Islet of Langerhans (tissue), 1 donor: ENCODE measurements around the gene SLC25A13.

Experiments
- FAIRE-seq: peaks from one replicate; lab custom pipeline; 2011; peaks lifted over from hg19 to GRCh38; lab: Jason Lieb, UNC

SLC25A13 gene

DNA sequence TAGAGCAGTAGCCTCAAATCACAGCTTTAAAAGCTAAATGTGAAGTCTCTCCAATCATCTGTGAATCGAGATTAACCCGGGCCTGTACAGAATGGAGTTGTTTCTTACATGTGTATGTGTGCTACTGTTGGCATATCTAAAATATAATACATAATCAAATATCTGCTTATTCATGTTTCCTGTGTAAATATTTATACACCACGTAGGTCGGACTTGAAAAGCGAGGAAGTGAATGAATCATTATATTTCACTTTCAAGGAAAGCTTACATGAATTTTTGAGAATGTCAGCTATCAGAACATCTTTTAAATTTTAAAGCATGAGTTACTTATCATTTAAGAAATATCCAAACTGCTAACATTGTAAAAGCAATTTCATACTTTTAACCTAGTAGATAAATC is 233.3 kb downstream of the SLC25A13 start:
- FAIRE-seq: no peak

DNA sequence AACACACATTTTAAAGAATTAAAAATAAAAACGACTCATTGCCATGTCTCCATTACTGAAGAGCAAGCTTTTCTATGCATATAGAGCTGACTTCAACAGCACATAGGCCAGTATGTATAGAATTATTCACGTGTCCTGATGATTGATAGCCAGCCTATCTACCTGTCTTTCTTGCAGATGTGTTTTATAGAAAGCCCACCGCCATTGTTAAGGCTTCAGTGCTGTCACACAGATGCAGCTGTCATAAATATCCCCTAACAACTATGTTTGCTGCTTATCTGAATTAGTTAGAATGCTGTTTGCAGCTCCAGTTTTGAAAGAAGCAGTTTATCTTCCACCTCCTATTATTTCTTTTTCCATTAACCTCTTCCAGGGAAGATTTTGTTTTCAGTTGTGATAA is 235.9 kb downstream of the SLC25A13 start:
- FAIRE-seq: no peak

DNA sequence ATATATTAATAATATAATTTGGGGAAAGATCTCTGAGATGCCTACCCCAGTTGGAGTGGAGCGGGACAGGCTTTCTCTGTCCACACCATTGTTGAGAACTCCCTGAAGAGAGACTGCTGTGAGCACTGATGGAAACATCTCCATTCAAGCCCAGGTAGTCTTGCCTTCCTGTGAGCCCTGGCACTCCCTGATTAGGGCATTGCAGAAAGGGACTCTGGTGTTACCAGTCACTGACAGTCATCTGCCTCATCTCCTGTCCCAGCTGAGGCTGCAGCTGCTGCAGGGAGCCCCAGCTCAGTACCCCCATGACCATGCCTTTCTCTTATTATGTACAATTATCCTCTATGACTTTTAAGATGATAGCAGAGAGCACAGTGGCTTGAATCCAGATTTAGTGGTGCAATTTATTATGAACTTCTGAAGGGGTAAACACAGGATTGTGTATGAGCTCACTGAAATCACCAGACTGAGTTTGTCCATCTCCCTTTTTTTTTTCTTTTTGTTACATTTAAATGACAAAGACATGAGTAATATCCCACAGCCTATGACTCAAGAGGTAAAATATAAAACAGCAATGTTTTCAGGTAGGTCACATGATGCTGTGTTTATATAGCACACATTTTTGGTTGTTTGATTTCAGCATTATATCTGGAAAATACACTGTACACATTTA is 236.9 kb downstream of the SLC25A13 start:
- FAIRE-seq: no peak

DNA sequence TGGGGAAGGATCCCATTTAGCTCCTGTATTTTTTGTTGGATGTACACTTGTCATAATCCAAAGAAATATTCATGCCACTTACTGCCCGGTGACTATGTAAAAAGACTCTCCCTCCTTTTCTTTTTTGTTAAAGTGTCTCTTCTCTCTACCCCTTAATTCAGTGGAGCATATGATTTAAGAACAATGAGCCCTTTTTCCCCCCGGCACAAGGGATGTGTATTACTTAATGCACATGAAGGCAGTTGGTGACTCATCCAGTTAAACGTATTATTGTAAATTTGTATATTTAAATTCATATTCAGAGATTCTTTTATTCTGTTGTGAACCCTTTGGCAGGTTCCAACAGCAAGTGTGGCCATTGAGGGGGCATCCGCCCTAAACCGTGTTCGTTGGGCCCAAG is 241.9 kb downstream of the SLC25A13 start:
- FAIRE-seq: no peak

DNA sequence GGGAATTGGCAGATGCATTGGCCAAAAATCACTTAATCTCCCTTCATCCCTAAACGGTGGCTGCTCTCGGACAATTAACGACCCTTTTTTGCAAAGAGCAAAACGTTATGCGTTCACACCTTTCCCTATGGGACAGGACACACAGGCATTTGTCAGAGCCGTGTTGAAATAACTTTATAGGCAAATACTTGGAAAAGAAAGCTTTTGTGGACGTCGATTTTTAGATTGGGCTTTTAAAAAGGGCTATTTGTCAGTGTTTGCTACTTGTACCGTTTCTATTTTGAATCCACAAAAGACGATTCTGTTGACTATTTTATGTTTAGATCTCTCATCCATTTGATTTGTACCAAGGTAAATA is 245.6 kb downstream of the SLC25A13 start:
- FAIRE-seq: peak; percentile 17

DNA sequence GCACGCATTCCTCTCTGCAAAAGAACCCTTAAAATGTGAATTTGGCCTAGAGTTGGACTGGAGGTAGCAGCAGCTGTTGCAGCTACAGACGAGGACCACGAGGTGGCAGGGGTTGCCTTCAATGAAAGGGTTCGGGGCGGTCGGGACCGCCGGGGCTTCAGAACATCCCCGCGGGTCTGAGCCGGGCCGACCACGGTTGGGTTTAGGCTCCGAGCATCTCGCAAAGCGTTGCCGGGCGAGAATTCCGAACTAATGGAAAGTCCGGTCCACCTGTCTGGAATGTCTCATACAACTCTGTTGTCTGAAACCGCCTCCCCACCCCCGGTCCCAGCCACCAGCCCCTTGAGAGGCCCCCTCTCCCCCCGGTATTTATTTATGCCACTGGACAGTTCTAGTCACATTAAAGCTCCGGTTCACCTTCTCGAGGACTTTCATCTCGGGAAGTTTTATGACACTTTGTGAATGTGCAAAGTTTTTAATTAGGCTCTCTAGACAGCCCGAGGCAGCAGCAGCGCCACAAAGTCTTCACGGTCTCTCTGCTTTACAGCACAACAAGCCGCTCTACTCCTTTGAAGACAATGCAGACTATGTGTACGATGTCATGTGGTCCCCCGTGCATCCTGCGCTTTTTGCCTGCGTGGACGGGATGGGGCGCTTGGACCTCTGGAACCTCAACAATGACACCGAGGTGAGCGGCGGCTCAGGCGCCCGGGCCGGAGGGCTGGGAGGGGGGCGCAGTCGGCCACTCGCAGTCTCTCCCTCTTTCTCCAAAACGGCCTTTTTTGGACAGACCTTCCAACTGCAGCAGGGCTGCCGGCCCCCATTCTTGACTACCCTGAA is 246.2 kb downstream of the SLC25A13 start:
- no peak for FAIRE-seq

DNA sequence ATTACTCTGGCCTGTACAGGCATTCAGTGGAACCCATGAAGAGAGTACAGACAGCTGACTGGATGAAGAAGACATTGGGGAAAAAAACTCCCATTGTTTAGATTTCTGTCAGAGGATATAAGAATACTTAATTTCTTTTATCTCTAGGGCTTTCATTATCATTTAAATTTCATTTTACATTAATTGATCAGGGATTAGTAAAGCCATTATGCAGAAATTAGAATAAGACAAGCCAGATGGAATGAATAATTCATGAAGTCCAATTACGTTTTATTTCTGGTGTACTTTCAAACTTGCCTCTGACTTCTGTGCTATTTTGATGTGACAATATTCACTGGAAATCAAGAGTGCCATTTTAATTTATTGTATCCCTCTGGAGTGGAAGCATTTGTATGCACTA is 247.0 kb downstream of the SLC25A13 start:
- FAIRE-seq: no peak
